Ovary (tissue), 3 donors: ENCODE results near the gene LRFN2.

Experiments used
- EP300 ChIP-seq: sonication (generic); formaldehyde crosslinking; IDR thresholded peaks from one replicate; pipeline ENCODE4 v1.6.1; 2017; ENCODE audit warnings: antibody characterized with exemption
- POLR2A ChIP-seq: fragments of 450-650 bp; IDR thresholded peaks from one replicate; pipeline ENCODE4 v1.6.1; 2017; ENCODE audit warnings: antibody characterized with exemption, mild to moderate bottlenecking, moderate library complexity
- TF ChIP-seq, protein P1 (sequence below), 3 donors: fragments of 450-650 bp in 2 of 3; fragments of 200-600 bp in 1 of 3; IDR thresholded peaks; one replicate each; pipeline versions ENCODE4 v1.5.1 to v1.8.0; 2016 to 2022; ENCODE audit warnings: antibody characterized with exemption in 3 of 3, mild to moderate bottlenecking in 1 of 3
- donor health status: DM: no; HTN: no; CAD: no.

DNA sequence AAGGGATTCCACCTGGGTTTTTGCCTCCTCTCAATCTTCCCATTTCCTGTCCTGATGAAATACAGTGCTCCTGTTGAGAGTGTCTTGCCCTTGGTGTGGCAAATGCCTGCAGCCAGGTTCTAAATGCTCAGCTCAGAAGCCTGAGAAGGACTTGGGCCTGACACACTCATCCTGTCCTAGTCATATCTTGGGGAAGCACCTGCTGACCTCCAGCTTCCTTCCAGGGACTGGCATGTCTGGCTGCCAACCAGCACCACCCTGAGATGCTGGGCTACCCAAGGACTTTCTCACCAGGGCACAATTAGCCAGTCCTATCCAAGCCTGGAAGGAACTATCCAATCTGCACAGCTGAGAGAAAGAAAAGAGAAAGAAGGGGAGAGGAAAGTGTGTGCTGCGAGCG lies 43.4 kb downstream of the LRFN2 start:
- TF ChIP-seq, protein P1, sequence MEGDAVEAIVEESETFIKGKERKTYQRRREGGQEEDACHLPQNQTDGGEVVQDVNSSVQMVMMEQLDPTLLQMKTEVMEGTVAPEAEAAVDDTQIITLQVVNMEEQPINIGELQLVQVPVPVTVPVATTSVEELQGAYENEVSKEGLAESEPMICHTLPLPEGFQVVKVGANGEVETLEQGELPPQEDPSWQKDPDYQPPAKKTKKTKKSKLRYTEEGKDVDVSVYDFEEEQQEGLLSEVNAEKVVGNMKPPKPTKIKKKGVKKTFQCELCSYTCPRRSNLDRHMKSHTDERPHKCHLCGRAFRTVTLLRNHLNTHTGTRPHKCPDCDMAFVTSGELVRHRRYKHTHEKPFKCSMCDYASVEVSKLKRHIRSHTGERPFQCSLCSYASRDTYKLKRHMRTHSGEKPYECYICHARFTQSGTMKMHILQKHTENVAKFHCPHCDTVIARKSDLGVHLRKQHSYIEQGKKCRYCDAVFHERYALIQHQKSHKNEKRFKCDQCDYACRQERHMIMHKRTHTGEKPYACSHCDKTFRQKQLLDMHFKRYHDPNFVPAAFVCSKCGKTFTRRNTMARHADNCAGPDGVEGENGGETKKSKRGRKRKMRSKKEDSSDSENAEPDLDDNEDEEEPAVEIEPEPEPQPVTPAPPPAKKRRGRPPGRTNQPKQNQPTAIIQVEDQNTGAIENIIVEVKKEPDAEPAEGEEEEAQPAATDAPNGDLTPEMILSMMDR (IDR thresholded peaks at IDR 0.05), result no peak
- TF ChIP-seq POLR2A (no peak), EP300 (no peak)
